Endothelial cell (in vitro differentiated cells): ENCODE results near the gene GPR39. TPM values are rescaled to one million over a fixed set of nuclear protein-coding genes. Genes with fewer than 3 reads are reported as not detected.

Experiments used
- DNase-seq: peaks from one replicate; pipeline ENCODE4 v3.0.0; 2021; ENCODE audit warnings: low spot score
- H3K27ac Mint-ChIP-seq: one replicate; pipeline ENCODE4 v1.8.0; 2021; ENCODE audit warnings: mixed read lengths, inconsistent platforms; ENCODE audit not compliant: unreplicated experiment
- H3K27me3 Mint-ChIP-seq: one replicate; pipeline ENCODE4 v1.8.0; 2021; ENCODE audit warnings: mild to moderate bottlenecking, moderate library complexity, mixed read lengths, inconsistent platforms; ENCODE audit not compliant: unreplicated experiment
- H3K36me3 Mint-ChIP-seq: one replicate; pipeline ENCODE4 v1.8.0; 2021; ENCODE audit warnings: mild to moderate bottlenecking, low read depth, mixed read lengths, inconsistent platforms; ENCODE audit not compliant: unreplicated experiment
- H3K4me1 Mint-ChIP-seq: one replicate; pipeline ENCODE4 v1.8.0; 2021; ENCODE audit warnings: mild to moderate bottlenecking, mixed read lengths, inconsistent platforms; ENCODE audit not compliant: unreplicated experiment
- H3K4me3 Mint-ChIP-seq: one replicate; pipeline ENCODE4 v1.8.0; 2021; ENCODE audit warnings: mild to moderate bottlenecking, mixed read lengths, inconsistent platforms; ENCODE audit not compliant: unreplicated experiment
- H3K9me3 Mint-ChIP-seq: one replicate; pipeline ENCODE4 v1.8.0; 2021; ENCODE audit warnings: mixed read lengths, inconsistent platforms; ENCODE audit not compliant: unreplicated experiment
- total RNA-seq: library from RNA; stranded (reverse); fragmentation: NEBNext Ultra II Directional; extraction: Animal tissue kit (Norgen Biotek cat#: 25700); gene quantifications from one replicate; pipeline ENCODE4 v1.2.1, GENCODE V29; 2021; ENCODE audit not compliant: unreplicated experiment
- TF ChIP-seq, protein P1 (sequence below): fragments of 200-600 bp; sonication (generic); IDR thresholded peaks from one replicate; pipeline ENCODE4 v1.5.0; 2021; ENCODE audit warnings: antibody characterized with exemption; ENCODE audit not compliant: unreplicated experiment

Gene GPR39
- total RNA-seq, 1 donor from 2014 or later: 0.62 TPM

DNA sequence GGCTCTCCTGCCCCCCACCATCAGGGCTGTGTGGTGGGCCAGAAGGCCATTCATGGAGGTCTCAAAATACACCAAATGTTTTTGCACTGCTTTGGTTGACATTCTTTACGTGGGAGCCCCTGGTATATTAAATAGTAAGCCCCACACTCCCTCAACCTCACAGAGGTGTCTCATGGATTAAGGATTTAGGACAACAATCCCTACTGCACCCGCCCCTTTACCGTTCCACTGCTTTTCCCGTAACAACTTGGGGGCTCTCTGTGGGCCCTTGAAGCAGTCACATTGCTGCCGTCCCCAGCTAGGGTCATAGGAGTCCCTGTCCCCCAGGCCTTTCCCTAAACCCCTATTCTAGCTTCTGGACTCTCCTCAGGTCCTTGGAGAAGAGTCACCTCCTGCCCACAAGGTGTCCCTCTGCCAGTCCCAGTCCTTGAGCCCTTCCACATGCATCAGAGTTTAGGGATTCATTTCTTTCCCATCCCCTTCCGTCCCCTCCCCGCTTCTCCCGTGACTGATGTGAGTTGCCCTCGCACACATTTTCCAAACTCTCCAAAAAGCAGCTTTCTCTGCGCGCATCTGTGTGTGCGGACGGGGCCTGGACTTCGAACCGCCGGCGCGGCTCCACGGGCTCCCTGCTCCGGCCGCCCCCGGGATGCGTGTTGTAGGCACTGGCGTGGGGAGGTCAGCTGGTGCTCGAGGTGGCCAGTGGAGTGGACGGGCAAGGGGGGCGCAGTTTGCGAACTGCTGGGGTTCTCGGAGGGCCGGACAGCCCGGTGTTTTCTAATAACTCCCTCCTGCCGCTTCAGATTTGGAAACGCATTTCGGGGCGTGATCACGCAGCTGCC is 168.6 kb downstream of the GPR39 start:
- no peak overlapping the region for H3K27ac Mint-ChIP-seq
- TF ChIP-seq, protein P1, sequence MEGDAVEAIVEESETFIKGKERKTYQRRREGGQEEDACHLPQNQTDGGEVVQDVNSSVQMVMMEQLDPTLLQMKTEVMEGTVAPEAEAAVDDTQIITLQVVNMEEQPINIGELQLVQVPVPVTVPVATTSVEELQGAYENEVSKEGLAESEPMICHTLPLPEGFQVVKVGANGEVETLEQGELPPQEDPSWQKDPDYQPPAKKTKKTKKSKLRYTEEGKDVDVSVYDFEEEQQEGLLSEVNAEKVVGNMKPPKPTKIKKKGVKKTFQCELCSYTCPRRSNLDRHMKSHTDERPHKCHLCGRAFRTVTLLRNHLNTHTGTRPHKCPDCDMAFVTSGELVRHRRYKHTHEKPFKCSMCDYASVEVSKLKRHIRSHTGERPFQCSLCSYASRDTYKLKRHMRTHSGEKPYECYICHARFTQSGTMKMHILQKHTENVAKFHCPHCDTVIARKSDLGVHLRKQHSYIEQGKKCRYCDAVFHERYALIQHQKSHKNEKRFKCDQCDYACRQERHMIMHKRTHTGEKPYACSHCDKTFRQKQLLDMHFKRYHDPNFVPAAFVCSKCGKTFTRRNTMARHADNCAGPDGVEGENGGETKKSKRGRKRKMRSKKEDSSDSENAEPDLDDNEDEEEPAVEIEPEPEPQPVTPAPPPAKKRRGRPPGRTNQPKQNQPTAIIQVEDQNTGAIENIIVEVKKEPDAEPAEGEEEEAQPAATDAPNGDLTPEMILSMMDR: no peak
- peaks cover 5% of the 10 kb centered on the region for H3K27me3 Mint-ChIP-seq
- H3K9me3 Mint-ChIP-seq: no peaks in the 10 kb centered on the region
- H3K36me3 Mint-ChIP-seq: no peaks in the 10 kb centered on the region
- no peak for DNase-seq
- no peak overlapping the region for H3K4me3 Mint-ChIP-seq
- H3K4me1 Mint-ChIP-seq: no peaks in the 10 kb centered on the region

DNA sequence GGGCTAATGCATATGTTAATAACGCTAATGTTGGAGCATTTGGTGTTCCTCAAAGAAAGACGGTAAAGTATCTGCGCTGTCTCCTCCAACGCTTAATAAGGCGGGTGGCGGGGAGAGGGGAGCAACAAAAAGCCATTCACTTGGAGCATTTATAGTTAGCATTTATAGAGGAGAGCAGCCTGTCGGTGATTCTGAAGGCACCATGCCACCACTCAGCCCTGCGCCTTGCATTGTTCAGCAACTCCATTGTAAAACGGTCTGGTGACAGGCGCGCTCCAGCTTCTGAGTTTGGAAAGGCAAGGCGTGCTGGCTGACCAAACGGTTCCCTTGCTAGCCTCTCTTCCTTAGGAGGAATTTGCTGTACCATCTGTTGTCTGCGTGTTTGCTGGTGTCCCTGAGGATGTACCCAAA is 169.5 kb downstream of the GPR39 start:
- no peak overlapping the region for H3K27ac Mint-ChIP-seq
- no peak for DNase-seq

DNA sequence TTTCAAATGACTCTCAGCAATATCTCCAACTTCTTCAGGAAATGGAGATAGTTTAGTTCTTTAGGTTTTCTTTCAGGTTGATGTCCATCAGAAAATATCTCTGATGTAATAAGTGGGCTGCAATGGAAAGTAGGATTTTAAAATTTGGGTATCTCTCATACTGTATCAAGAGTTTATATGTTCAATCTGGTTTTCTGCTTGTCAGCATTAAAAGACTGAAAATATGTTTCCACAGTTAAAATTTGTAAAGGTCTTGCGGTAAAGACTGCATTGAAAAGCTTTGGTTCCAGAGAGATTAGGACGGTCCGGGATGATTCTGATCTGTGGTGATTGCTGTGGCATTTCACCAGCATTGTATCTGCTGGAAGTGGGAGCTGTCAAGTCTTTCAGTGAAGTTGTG is 170.2 kb downstream of the GPR39 start:
- Mint-ChIP-seq H3K4me3 (no peak overlapping the region), H3K27me3 (peaks cover 5% of the 10 kb centered on the region), H3K4me1 (no peaks in the 10 kb centered on the region), H3K27ac (no peak overlapping the region), H3K36me3 (no peaks in the 10 kb centered on the region), H3K9me3 (no peaks in the 10 kb centered on the region)
- TF ChIP-seq, protein P1: no peak
- DNase-seq: no peak

More for the DNA sequence above, 169.5 kb downstream of the GPR39 start:
- H3K4me3 Mint-ChIP-seq: no peak overlapping the region
- H3K4me1 Mint-ChIP-seq: no peaks in the 10 kb centered on the region
- H3K27me3 Mint-ChIP-seq: peaks cover 5% of the 10 kb centered on the region
- TF ChIP-seq, protein P1: no peak
- no peaks in the 10 kb centered on the region for H3K36me3 Mint-ChIP-seq
- no peaks in the 10 kb centered on the region for H3K9me3 Mint-ChIP-seq

DNA sequence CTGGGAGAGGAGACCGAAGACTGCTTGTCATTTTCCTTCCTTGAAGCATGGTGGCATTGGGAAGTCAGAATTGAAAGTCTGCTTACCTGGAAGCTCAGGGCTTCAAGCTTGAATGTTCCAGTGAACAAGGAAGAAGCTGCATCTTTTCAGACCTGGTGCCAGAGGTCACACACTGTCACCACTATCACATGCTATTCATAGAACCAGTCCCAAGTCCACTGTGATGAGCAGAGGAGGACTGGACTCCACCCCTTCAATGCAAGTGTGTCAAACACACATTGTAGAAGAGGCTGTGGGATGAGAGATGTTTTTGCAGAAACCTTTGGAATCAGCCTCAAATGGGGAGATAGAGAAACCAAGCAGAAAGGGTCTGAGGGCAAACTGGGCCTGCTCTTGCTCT is 172.0 kb downstream of the GPR39 start:
- Mint-ChIP-seq H3K9me3 (no peaks in the 10 kb centered on the region), H3K4me1 (no peaks in the 10 kb centered on the region), H3K27ac (no peak overlapping the region), H3K27me3 (peaks cover 5% of the 10 kb centered on the region), H3K36me3 (no peaks in the 10 kb centered on the region), H3K4me3 (no peak overlapping the region)
- DNase-seq: no peak
- TF ChIP-seq, protein P1: no peak

DNA sequence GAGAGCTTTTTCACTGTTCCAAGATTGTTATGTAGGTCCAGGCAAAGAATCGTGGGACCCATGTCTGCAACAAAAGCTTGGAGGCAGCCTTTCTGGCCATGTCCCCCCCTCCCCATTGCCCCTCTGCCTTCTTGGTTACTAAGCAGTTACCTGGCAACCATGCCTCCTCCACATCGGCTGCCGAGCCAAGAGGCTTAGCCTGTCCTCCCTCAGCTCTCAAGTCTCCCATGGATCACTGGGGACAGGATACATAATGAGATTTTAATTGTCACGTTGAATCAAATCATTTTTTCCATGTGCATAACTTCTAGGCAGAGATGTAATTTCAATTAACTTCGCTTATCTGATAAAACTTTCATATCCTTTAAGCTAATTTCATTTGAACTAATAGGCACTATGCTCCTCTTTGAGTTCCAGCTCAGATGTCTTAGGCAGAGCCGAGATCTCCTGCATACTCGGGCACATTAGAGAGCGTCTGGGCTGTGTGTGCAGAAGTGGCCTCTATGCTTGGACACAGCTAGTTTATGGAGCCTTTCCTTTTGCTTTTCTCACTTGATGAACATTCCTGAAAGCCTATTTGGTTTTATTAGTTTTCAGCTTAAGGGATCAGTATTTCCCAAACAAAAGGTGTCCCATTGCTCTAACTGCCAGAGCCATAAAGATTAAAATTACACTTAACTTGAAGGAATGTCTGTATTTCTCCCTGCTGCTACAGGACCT is 172.7 kb downstream of the GPR39 start:
- no peaks in the 10 kb centered on the region for H3K9me3 Mint-ChIP-seq
- TF ChIP-seq, protein P1: no peak
- no peaks in the 10 kb centered on the region for H3K36me3 Mint-ChIP-seq
- no peak overlapping the region for H3K27ac Mint-ChIP-seq
- no peak for DNase-seq
- H3K4me1 Mint-ChIP-seq: no peaks in the 10 kb centered on the region
- peaks cover 3% of the 10 kb centered on the region for H3K27me3 Mint-ChIP-seq
- no peak overlapping the region for H3K4me3 Mint-ChIP-seq
